Measurements from ENCODE around the gene TMC2.

The TMC2 gene

DNA sequence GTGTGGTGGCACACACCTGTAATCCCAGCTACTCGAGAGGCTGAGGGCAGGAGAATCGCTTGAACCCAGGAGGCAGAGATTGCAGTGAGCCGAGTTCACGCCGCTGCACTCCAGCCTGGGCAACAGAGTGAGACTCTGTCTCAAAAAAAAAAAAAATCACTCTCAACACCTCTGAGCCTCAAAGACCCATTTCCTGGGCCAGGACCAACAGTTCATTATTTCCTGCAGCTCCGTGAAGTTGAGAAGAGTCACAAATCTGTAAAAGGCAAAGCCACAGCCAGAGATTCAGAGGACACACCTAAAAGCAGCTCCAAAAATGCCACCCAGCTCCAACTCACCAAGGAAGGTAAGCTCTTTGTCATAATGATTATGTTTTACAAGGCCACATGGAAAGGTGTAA is 100.9 kb downstream of the TMC2 start:
- no peak for DNase-seq

DNA sequence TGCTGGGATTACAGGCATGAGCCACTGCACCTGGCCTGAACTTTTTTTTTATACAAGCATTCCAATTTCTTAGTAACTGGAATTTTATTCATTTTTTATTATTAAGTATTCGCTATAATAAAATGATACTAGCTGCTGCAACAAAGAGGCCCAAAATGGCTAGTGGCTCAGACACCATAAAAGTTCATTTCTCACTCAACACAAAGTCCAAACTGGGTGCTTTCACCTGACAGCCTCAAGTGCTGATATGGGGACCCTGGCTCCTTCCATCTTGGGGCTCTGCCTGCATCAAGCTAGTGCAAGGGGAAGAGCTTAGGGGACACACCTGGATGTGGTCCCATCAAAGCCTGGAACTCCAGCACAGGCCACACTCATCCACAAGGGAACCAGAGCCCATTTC is 103.9 kb downstream of the TMC2 start:
- DNase-seq: no peak

GRCh38 chr20:2640899-2641298 is 104.5 kb downstream of the TMC2 start:
- no peak for DNase-seq

DNA sequence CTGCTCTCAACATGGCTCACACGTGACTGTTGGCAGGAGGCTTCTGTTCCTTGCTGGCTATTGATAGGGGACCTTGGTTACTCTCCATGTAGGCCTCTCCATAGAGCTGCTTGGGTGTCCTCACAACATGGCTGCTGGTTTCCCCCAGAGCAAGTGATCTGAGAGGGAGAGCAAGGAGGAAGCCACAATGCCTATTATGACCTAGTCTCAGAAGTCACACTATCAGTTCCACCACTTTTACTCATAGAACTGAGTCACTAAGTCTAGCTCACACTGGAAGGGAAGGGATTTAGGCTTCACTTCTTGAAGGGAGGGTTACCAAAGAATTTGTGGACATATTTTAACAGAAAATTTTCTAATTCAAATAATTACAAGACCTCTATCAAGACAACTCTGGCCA is 107.3 kb downstream of the TMC2 start:
- DNase-seq: no peak

DNA sequence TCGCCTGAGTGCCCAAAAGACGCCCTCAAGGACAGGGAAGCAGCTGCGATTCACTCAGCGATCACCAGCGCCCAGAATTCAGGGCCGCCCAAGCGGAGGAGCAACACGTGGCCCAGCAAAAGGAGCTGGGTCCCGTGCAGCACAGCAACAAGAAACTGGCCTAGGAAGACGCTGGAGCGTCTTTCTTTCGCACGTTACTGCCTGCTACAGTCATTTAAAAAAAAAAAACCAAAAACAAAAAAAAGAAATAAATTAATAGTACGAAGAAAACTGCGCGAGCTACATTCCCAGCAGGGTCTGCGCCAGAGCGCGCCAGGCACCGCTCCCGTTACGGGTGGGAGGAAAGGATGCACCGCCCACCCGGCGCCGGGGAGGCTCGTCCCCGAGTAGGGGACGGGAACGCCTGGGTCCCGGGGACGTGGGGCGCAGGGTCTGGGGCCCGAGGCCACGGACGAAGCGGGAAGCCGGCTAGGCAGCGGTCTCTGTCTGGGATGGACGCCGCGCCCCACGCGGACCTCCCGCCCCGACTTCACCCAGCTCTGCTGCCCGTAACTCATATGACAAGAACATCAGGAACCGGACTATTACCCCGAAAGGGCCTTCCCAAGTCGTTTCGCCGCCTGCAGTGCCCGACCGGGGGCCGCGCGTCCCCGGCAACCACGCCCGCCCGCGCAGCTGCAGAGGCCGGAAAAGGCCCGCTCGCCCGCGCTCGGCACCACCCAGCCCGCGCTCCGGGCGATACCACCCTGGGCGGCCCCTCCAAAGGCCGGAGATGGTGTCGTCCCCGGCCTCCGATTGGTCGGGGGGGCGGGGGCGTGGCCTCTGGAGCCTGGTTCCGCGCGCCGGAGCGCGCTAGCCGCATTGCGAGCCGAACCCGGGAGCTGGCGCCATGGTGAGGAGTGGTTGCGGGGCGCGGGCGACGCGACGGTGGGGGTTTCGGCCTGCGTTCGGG is 115.7 kb downstream of the TMC2 start, which contains the start of gene NOP56:
Gene NOP56, plus strand, starts transcription at position 861 of the 952 bp plus-strand sequence. Its CDS starts 29 bp downstream, at position 890.
- DNase-seq: peak; percentile 96

GRCh38 chr20:2652724-2653555 is 116.6 kb downstream of the TMC2 start:
- peak; percentile 39 for DNase-seq

GRCh38 chr20:2653556-2654383 is 117.4 kb downstream of the TMC2 start:
- DNase-seq: no peak

DNA sequence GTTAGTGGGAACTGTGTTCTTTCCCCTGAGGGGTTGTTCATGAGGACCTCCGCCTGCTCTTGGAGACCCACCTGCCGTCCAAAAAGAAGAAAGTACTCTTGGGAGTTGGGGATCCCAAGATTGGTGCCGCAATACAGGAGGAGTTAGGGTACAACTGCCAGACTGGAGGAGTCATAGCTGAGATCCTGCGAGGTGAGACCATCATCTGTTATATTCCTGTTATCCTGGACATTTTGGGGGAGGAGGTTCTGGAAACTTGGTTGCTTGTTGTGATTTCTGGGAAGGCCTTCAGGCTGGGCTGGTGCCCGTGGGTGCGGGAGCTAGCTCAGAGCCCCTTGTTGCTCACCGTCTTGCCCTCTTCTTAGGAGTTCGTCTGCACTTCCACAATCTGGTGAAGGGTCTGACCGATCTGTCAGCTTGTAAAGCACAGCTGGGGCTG is 118.0 kb downstream of the TMC2 start:
- DNase-seq: no peak

DNA sequence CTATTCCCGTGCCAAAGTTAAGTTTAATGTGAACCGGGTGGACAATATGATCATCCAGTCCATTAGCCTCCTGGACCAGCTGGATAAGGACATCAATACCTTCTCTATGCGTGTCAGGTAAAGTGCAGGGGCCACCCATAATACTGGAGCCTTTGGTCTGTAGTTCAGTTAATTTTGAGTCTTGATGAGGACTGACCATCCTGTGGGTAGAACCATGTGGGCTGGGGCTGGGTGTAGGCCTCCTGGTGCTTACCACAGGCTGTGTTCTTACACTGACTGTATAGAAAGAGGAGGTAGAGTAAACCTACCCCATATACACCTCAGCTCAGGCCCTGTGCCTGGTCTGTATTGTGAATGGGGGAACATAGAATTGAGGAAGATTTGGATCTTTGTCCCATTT is 118.5 kb downstream of the TMC2 start:
- no peak for DNase-seq

GRCh38 chr20:2655331-2656116 is 119.2 kb downstream of the TMC2 start:
- no peak for DNase-seq

DNA sequence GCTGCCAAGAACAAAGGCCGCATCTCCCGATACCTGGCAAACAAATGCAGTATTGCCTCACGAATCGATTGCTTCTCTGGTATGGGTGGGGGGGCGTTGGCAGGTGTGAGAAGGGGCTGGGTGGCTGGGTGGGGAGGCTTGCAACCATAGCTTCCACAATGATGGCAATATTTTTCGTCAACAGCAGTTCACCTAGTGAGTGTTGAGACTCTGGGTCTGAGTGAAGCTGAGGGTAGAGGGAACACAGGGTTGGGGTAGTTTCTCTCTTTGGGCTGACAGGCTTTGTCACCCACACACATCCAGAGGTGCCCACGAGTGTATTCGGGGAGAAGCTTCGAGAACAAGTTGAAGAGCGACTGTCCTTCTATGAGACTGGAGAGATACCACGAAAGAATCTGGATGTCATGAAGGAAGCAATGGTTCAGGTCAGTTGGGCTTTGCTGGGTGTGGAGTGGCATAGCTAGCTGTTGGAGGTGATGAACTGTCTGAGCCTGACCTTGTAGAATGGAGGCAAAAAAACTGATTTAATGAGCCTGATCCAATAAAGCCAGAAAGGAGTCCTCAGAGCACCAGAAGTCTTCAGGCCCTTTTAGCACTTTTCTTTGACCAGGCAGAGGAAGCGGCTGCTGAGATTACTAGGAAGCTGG is 120.2 kb downstream of the TMC2 start:
- DNase-seq: no peak

GRCh38 chr20:2657241-2657640 is 120.9 kb downstream of the TMC2 start:
- DNase-seq: no peak

GRCh38 chr20:2657674-2658073 is 121.3 kb downstream of the TMC2 start:
- DNase-seq: no peak

DNA sequence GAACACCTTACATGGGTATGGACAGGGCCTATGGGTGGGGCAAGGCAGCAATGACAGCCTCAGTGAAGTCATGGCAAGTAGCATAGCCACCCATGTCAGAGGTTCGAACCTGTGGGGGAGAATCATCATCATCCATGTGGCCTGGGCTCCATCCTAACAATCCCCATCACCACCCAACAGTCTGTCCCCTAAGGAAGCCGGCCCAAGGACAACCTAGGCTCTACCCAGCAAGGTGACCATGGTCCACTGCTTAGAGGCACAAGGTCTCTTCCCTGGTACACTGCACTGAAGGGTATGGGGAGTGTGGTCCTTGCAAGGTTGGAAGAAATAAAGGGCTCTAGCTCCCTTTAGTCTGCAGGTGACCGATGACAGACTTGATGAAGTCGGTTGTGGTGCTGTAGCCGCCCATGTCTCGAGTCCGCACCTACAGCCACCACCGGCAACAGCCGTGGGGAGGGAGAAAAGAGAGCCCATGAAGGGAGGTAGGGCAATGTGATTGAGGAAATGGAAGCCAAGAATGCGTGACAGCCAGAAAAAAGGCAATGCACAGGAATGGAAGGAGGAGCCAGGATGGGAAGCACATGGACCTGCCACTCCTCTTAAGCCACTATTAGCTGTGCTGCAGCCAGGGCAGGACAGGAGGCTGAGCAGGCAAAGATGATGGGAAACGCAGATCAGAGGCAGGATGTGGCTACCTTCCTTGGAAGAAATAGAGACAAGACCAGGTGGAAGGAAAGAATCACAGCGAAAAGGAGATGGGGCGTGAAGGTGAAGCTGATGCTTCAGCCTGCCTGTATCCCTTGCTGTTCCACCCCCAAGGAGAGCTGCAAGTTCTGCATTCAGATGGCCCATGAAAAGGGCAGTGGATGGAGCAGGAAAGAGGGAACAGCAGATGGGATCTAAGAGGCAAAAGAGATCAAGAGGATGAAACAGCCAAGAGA is 122.3 kb downstream of the TMC2 start:
- DNase-seq: no peak

DNA sequence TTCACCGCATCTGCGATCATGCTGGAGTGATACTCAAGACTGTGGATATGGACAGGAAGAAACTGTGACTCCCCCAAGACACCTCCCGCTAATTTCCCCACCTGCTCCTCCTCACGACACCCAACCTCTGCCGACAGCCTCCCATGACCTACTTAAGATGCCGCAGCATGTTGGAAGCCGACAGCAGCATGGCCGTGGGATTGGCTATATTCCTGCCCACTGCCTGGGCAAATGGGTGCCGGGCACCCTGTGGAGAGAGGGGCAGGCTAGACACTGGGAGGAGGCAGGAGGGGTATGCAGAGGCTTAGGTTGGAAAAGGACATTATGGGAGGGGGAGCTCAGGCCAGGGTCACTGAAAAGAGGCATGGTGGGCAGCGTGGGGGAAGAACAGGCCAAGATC is 123.2 kb downstream of the TMC2 start:
- DNase-seq: no peak

GRCh38 chr20:2663364-2663886 is 127.1 kb downstream of the TMC2 start:
- DNase-seq: no peak

DNA sequence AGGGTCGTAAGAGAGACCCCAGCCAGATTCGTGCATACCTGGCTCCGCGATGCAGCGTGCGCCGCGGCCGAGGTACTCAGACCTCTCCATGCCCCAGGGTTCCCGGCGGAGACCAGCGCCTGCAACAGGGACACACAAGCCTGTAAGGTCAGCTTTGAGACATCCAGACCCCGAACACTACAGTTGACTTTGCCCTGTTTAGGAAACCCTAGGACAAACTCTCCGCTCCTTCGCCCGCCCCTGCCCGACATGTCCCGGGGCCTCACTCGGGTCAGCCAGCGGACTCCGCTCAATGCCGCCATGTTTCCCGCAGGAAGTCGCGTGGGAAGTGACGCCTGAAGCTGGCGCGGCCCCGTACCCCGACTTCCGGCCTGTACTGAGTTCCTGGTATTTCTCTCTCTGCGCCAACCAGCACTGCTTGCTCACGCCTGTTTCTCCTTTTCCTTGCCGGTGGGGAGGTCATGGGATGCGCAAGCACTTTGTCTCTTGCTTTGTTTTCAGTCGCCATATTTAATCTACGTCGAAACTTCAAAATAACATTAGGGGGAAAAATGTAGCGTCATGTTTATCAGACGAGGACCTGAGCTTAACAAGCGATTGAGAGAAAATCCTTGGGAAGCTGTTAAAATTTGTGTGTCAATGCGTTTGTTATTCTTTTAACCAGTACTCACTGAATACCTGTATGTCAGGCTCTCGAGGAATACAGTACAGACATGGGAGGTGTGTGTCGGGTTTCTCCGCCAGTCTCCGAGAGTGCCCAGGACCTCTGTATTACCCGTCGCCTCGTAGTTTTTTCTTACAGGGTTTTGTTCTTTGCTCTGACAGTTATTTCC is 127.7 kb downstream of the TMC2 start, which contains the start of gene IDH3B:
Gene IDH3B, minus strand, starts transcription at position 330 of the 833 bp plus-strand sequence. Its CDS starts 28 bp downstream, at position 302.
- DNase-seq: peak; percentile 88

DNA sequence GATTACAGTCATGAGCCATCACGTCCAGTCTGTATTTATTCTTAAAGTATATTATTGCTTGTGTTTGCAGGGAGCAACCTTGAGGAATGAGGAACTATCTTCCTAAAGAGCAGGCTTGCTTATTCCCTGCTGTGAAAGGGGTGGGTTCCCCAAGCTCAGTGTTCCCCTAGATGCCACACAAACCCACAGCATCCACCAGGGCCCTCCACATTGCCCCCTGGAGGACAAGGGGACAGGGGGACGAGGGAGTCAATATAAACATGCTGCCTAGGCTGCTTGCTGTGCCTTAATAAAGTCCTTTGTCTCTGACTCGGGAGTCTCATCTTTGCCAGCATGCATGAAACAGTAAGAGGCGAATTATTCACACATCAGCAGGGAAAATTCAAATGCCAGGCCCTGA is 135.6 kb downstream of the TMC2 start:
- DNase-seq: no peak

GRCh38 chr20:2672446-2672845 is 136.1 kb downstream of the TMC2 start:
- no peak for DNase-seq

Measured in activated T-cell treated with anti-CD3 and anti-CD28 coated beads for 4 hours (primary cell).